ENCODE data around the gene CEACAM16.

CEACAM16 gene

GRCh38 chr19:44749994-44750393, 51.0 kb downstream of the CEACAM16 start:
- H3K9me3 ChIP-seq (ENCODE audit: control insufficient read depth, insufficient read depth, low read depth, low read length) = no peaks in the 10 kb centered on the region
- ChIA-PET POLR2A (interaction anchor here (0.9 kb wide), 1 partner anchor 21 kb away, joined by 6 read pairs; no protein-coding TSS in a partner anchor), CTCF (interaction anchor here (0.5 to 1.3 kb wide), 3 partner anchors 9 to 23 kb away, joined by 3 read pairs; no protein-coding TSS in a partner anchor)
- H3K4me1 ChIP-seq (ENCODE audit: control insufficient read depth, insufficient read depth, low read length) = peaks cover 20% of the 10 kb centered on the region
- TF ChIP-seq ZNF580 (tag by site-specific recombination; IDR thresholded peaks at IDR 0.05) (peak; percentile 24; the same call in 1 of the 2 replicates), ZNF366 (tag by site-specific recombination; conservative IDR thresholded peaks at IDR 0.05) (no peak)
- H3K36me3 ChIP-seq (ENCODE audit: control insufficient read depth in 2 of 2, insufficient read depth in 1 of 2, low read length in 2 of 2) = peaks cover 6 to 8% of the 10 kb centered on the region in 2 experiments; a peak in 2 of 3 replicates
- H3K4me3 ChIP-seq (ENCODE audit: low read depth, low read length) = no peak overlapping the region
- H3K27ac ChIP-seq (ENCODE audit: extremely low read depth, low read depth, low read length) = no peak overlapping the region

- Histone ChIP-seq H3K9me3 (ENCODE audit: control insufficient read depth, insufficient read depth, low read depth, low read length) (no peaks in the 10 kb centered on the region), H3K4me1 (ENCODE audit: control insufficient read depth, insufficient read depth, low read length) (peaks cover 21% of the 10 kb centered on the region), H3K4me3 (ENCODE audit: low read depth, low read length) (no peak overlapping the region), H3K36me3 (ENCODE audit: control insufficient read depth in 2 of 2, insufficient read depth in 1 of 2, low read length in 2 of 2) (peaks cover 8 to 11% of the 10 kb centered on the region in 2 experiments; a peak in 2 of 3 replicates), H3K27ac (ENCODE audit: extremely low read depth, low read depth, low read length) (no peak overlapping the region)
- CTCF ChIA-PET = interaction anchor here (0.9 to 4.8 kb wide), 5 partner anchors 13 to 62 kb away, joined by 3 to 26 read pairs (median 4); no protein-coding TSS in a partner anchor
- POLR2A ChIA-PET = interaction anchor here (0.6 to 2.2 kb wide), 2 partner anchors 28 to 231 kb away, joined by 4 to 9 read pairs; no protein-coding TSS in a partner anchor
- no peak for TF ChIP-seq SCRT2 (tag by site-specific recombination; IDR thresholded peaks at IDR 0.05)
- no peak for TF ChIP-seq ZNF354C (tag by site-specific recombination; IDR thresholded peaks at IDR 0.05; ENCODE audit: borderline replicate concordance, low read depth)
- TF ChIP-seq ZNF670 (tag by site-specific recombination; IDR thresholded peaks at IDR 0.05; ENCODE audit: low read depth) = no peak
- TF ChIP-seq ZFP69B (tag by site-specific recombination; IDR thresholded peaks at IDR 0.05) = no peak
- TF ChIP-seq REPIN1 (tag by site-specific recombination; IDR thresholded peaks at IDR 0.05; ENCODE audit: low read depth) = no peak
- no peak for TF ChIP-seq ZNF18 (tag by site-specific recombination; IDR thresholded peaks at IDR 0.05)
- TF ChIP-seq ZFP3 (tag by site-specific recombination; IDR thresholded peaks at IDR 0.05; ENCODE audit: low read depth) = no peak
- TF ChIP-seq ATF2 (tag by site-specific recombination; IDR thresholded peaks at IDR 0.05; ENCODE audit: low read depth) = no peak
- peak; percentile 6; the same call in 1 of the 2 replicates for TF ChIP-seq ZSCAN4 (tag by site-specific recombination; IDR thresholded peaks at IDR 0.05)
- TF ChIP-seq PATZ1 (tag by site-specific recombination; IDR thresholded peaks at IDR 0.05) = 0 out of 2 replicates have a peak, but pooled peaks have one; percentile 9
- TF ChIP-seq ZNF510 (tag by site-specific recombination; IDR thresholded peaks at IDR 0.05; ENCODE audit: insufficient replicate concordance) = no peak
- TF ChIP-seq ZNF645 (tag by site-specific recombination; IDR thresholded peaks at IDR 0.05) = no peak
- peak; percentile 71; the same call in 1 of the 2 replicates for TF ChIP-seq ZNF239 (tag by site-specific recombination; IDR thresholded peaks at IDR 0.05)
- no peak for TF ChIP-seq PRDM1 (tag by site-specific recombination; IDR thresholded peaks at IDR 0.05)
- TF ChIP-seq ZNF785 (tag by site-specific recombination; IDR thresholded peaks at IDR 0.05) = no peak
- no peak for TF ChIP-seq OSR2 (tag by site-specific recombination; IDR thresholded peaks at IDR 0.05)
- TF ChIP-seq ZNF362 (tag by site-specific recombination; IDR thresholded peaks at IDR 0.05) = peak; percentile 63; the same call in 1 of the 2 replicates
- TF ChIP-seq HOXD13 (CRISPR knock-in tag; IDR thresholded peaks at IDR 0.05; ENCODE audit: borderline replicate concordance) = no peak
- TF ChIP-seq ZNF664 (tag by site-specific recombination; IDR thresholded peaks at IDR 0.05) = no peak
- no peak for TF ChIP-seq MYNN (tag by site-specific recombination; IDR thresholded peaks at IDR 0.05; ENCODE audit: borderline replicate concordance)
- no peak for TF ChIP-seq IKZF3 (tag by site-specific recombination; IDR thresholded peaks at IDR 0.05)
- 0 out of 2 replicates have a peak, but pooled peaks have one; percentile 9 for TF ChIP-seq EGR2 (tag by site-specific recombination; IDR thresholded peaks at IDR 0.05; ENCODE audit: low read depth)
These were observed 53.3 kb downstream of the CEACAM16 start for GRCh38 chr19:44752123-44752815.
